ENCODE results near the gene DLGAP3. TPM values are rescaled to one million over a fixed set of nuclear protein-coding genes. Genes with fewer than 3 reads are reported as not detected.
A peak's percentile ranks its signal among the peaks of the same experiment; 100 is the strongest.

The DLGAP3 gene
- total RNA-seq, 1 experiment from 2014 or later = 0.27 TPM

DNA sequence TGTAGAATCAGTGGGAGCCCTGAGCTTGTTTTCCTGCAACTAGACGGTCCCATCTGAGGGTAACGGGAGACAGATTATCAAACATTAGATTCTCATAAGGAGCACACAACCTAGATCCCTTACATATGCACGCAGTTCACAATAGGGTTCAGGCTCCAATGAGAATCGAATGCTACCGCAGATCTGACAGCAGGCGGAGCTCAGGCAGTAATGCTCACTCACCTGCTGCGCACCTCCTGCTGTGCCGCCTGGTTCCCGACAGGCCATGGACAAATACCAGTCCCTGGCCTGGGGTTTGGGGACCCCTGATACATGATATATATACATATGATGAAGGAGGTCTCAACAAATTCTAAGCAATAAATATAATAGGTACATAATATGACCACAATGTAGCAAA is 50.2 kb downstream of the DLGAP3 start:
- BruUV-seq (replicated peaks) = no TSS peak
- CTCF ChIA-PET = interaction anchor here (0.6 to 1.9 kb wide), 3 partner anchors 13 to 20 kb away, joined by 3 to 5 read pairs (median 3); partner anchors contain the start of gene SMIM12

More for the DNA sequence above, 50.2 kb downstream of the DLGAP3 start:
- POLR2A ChIA-PET = no interaction called here
- Histone ChIP-seq H3K9me2 (ENCODE audit: insufficient read depth) (no peaks in the 10 kb centered on the region), H3K9me3 (ENCODE audit: control insufficient read depth in 1 of 2, insufficient read depth in 1 of 2, low read depth in 1 of 2, low read length in 2 of 2) (no peaks in the 10 kb centered on the region), H2AFZ (ENCODE audit: low read depth, low read length, poor library complexity, severe bottlenecking) (no peak overlapping the region), H3K4me1 (ENCODE audit: control insufficient read depth in 1 of 2, insufficient read depth in 2 of 2, low read length in 2 of 2) (no peaks in the 10 kb centered on the region), H3K9ac (ENCODE audit: low read length) (no peak overlapping the region), H4K20me1 (ENCODE audit: insufficient read depth) (no peaks in the 10 kb centered on the region), H3K4me2 (ENCODE audit: low read length) (peak overlapping the region; percentile 17; the same call in 1 of the 2 replicates), H3K27ac (ENCODE audit: low read depth, low read length) (no peak overlapping the region), H3K4me3 (replicated peaks in 1 of 2; ENCODE audit: low read depth in 1 of 2, low read length in 2 of 2) (no peak overlapping the region), H3K36me3 (ENCODE audit: control insufficient read depth in 1 of 2, insufficient read depth in 2 of 2, low read length in 2 of 2) (no peaks in the 10 kb centered on the region), H3K79me2 (ENCODE audit: insufficient read depth, low read length) (no peaks in the 10 kb centered on the region), H3K27me3 (ENCODE audit: insufficient read depth, low read length) (peaks cover 16% of the 10 kb centered on the region; the same call in 1 of the 2 replicates)
- DNase-seq (ENCODE audit: low read depth, low spot score) (no peak), ATAC-seq (peak; percentile 90)
- intact Hi-C loops (cut with micrococcal nuclease) = no loop called here
- TF ChIP-seq, protein P1, sequence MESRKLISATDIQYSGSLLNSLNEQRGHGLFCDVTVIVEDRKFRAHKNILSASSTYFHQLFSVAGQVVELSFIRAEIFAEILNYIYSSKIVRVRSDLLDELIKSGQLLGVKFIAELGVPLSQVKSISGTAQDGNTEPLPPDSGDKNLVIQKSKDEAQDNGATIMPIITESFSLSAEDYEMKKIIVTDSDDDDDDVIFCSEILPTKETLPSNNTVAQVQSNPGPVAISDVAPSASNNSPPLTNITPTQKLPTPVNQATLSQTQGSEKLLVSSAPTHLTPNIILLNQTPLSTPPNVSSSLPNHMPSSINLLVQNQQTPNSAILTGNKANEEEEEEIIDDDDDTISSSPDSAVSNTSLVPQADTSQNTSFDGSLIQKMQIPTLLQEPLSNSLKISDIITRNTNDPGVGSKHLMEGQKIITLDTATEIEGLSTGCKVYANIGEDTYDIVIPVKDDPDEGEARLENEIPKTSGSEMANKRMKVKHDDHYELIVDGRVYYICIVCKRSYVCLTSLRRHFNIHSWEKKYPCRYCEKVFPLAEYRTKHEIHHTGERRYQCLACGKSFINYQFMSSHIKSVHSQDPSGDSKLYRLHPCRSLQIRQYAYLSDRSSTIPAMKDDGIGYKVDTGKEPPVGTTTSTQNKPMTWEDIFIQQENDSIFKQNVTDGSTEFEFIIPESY (IDR thresholded peaks at IDR 0.05; ENCODE audit: extremely low read depth, insufficient replicate concordance, low read length) = no peak
- TF ChIP-seq YY1 (IDR thresholded peaks at IDR 0.05; ENCODE audit: extremely low read depth, insufficient replicate concordance, low read depth, low read length) = no peak
- TF ChIP-seq, protein P2, sequence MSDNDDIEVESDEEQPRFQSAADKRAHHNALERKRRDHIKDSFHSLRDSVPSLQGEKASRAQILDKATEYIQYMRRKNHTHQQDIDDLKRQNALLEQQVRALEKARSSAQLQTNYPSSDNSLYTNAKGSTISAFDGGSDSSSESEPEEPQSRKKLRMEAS (IDR thresholded peaks at IDR 0.05) = peak; percentile 20; the same call in 1 of the 2 replicates
- no peak for TF ChIP-seq FOSL1 (IDR thresholded peaks at IDR 0.05; ENCODE audit: low read depth)
- TF ChIP-seq ZNF274 (IDR thresholded peaks at IDR 0.05; ENCODE audit: low read depth, low read length) = no peak
- no peak for TF ChIP-seq ZFX (IDR thresholded peaks at IDR 0.05)
- peak; percentile 36 for TF ChIP-seq RAD21 (IDR thresholded peaks at IDR 0.05; ENCODE audit: low read depth)
- no peak for TF ChIP-seq ELF1 (IDR thresholded peaks at IDR 0.05; ENCODE audit: borderline replicate concordance, low read depth)
- TF ChIP-seq JUND (IDR thresholded peaks at IDR 0.05) = no peak
- TF ChIP-seq, protein P3, sequence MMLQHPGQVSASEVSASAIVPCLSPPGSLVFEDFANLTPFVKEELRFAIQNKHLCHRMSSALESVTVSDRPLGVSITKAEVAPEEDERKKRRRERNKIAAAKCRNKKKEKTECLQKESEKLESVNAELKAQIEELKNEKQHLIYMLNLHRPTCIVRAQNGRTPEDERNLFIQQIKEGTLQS (IDR thresholded peaks at IDR 0.05) = no peak
- TF ChIP-seq TCF7L2 (IDR thresholded peaks at IDR 0.05; ENCODE audit: borderline replicate concordance, extremely low read depth, insufficient read depth, insufficient read length) = no peak
- TF ChIP-seq SP1 (IDR thresholded peaks at IDR 0.05; ENCODE audit: low read depth) = no peak
- TF ChIP-seq, protein P4, sequence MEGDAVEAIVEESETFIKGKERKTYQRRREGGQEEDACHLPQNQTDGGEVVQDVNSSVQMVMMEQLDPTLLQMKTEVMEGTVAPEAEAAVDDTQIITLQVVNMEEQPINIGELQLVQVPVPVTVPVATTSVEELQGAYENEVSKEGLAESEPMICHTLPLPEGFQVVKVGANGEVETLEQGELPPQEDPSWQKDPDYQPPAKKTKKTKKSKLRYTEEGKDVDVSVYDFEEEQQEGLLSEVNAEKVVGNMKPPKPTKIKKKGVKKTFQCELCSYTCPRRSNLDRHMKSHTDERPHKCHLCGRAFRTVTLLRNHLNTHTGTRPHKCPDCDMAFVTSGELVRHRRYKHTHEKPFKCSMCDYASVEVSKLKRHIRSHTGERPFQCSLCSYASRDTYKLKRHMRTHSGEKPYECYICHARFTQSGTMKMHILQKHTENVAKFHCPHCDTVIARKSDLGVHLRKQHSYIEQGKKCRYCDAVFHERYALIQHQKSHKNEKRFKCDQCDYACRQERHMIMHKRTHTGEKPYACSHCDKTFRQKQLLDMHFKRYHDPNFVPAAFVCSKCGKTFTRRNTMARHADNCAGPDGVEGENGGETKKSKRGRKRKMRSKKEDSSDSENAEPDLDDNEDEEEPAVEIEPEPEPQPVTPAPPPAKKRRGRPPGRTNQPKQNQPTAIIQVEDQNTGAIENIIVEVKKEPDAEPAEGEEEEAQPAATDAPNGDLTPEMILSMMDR (IDR thresholded peaks at IDR 0.05 in 2 of 3, conservative IDR thresholded peaks at IDR 0.05 in 1 of 3; ENCODE audit: borderline replicate concordance in 1 of 3, insufficient read depth in 1 of 3, low read depth in 2 of 3, low read length in 2 of 3) = no peak
- RAD21 ChIA-PET (ENCODE audit: low non-redundant PET in 1 of 2, low total read pairs in 2 of 2, uncharacterized antibody in 2 of 2, unreplicated experiment in 2 of 2) = no interaction called here

All from HCT116 (cell line).